IMR-90 (cell line): ENCODE results near the gene UBN1.

Experiments used
- CEBPB ChIP-seq: IDR thresholded peaks from 2 replicates; pipeline ENCODE4 v1.6.1; 2012; ENCODE audit warnings: low read depth, low read length, improper control_type of control experiment
- POLR2A ChIP-seq: IDR thresholded peaks from 2 replicates; pipeline ENCODE4 v1.6.1; 2012; ENCODE audit warnings: mild to moderate bottlenecking, low read depth, low read length
- RAD21 ChIP-seq: IDR thresholded peaks from 2 replicates; pipeline ENCODE4 v1.6.1; 2012; ENCODE audit warnings: low read length, improper control_type of control experiment
- RFX5 ChIP-seq: IDR thresholded peaks from 2 replicates; pipeline ENCODE4 v1.8.0; 2012; ENCODE audit warnings: low read depth, mild to moderate bottlenecking, low read length, moderate library complexity
- SMC3 ChIP-seq: fragments of 150-350 bp; IDR thresholded peaks from 2 replicates; pipeline ENCODE4 v1.6.1; 2016; ENCODE audit warnings: low read depth, mild to moderate bottlenecking, antibody characterized with exemption, low read length, moderate library complexity
- TF ChIP-seq, protein P1 (sequence below): conservative IDR thresholded peaks from 2 replicates; pipeline ENCODE4 v1.5.1; 2012; ENCODE audit warnings: mild to moderate bottlenecking, low read depth, low read length, improper control_type of control experiment
- TF ChIP-seq, protein P2 (sequence below): fragments of 150-350 bp; IDR thresholded peaks from 2 replicates; pipeline ENCODE4 v1.6.1; 2017; ENCODE audit warnings: mild to moderate bottlenecking, antibody characterized with exemption, low read length, low read depth

DNA sequence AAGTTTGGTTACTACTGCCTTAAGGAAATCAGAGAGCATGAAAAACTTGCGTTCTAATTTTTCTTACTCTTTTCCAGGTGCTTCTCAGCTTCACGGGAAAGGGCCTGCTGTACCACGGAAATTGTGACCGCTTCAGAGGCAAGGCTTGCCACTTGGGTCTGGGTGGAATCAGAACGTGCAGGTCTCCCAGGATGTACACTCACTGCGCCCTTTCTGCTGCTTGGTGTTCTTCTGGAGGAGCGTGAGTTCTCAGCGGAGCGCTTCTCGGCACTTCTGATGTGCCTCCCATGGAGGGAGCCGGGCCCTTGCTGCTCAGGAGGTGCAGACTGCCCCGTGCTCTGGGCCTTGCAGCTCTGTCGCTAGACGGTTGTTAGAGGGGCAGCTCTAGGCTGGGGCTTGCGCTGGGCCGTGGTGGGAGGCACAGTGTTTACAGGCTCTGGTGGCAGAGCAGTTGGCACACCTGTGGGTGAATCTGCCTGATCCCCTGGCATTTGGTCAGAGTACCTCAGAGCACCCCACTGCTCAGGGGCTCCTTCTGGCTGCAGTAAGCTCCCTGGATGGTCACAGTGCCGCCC lies 32.8 kb downstream of the UBN1 start:
- TF ChIP-seq POLR2A, result no peak
- TF ChIP-seq, protein P1, sequence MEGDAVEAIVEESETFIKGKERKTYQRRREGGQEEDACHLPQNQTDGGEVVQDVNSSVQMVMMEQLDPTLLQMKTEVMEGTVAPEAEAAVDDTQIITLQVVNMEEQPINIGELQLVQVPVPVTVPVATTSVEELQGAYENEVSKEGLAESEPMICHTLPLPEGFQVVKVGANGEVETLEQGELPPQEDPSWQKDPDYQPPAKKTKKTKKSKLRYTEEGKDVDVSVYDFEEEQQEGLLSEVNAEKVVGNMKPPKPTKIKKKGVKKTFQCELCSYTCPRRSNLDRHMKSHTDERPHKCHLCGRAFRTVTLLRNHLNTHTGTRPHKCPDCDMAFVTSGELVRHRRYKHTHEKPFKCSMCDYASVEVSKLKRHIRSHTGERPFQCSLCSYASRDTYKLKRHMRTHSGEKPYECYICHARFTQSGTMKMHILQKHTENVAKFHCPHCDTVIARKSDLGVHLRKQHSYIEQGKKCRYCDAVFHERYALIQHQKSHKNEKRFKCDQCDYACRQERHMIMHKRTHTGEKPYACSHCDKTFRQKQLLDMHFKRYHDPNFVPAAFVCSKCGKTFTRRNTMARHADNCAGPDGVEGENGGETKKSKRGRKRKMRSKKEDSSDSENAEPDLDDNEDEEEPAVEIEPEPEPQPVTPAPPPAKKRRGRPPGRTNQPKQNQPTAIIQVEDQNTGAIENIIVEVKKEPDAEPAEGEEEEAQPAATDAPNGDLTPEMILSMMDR, result no peak
- no peak for TF ChIP-seq RFX5
- TF ChIP-seq CEBPB, result no peak
- no peak for TF ChIP-seq RAD21
- no peak for TF ChIP-seq SMC3
- TF ChIP-seq, protein P2, sequence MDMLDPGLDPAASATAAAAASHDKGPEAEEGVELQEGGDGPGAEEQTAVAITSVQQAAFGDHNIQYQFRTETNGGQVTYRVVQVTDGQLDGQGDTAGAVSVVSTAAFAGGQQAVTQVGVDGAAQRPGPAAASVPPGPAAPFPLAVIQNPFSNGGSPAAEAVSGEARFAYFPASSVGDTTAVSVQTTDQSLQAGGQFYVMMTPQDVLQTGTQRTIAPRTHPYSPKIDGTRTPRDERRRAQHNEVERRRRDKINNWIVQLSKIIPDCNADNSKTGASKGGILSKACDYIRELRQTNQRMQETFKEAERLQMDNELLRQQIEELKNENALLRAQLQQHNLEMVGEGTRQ, result no peak
